ENCODE measurements around the gene MIPOL1.
"Not testable (repeated sequence)": the region's sequence is repeated elsewhere in the genome, so short reads cannot be mapped to it uniquely, and the experiment has no call there.

The MIPOL1 gene

DNA sequence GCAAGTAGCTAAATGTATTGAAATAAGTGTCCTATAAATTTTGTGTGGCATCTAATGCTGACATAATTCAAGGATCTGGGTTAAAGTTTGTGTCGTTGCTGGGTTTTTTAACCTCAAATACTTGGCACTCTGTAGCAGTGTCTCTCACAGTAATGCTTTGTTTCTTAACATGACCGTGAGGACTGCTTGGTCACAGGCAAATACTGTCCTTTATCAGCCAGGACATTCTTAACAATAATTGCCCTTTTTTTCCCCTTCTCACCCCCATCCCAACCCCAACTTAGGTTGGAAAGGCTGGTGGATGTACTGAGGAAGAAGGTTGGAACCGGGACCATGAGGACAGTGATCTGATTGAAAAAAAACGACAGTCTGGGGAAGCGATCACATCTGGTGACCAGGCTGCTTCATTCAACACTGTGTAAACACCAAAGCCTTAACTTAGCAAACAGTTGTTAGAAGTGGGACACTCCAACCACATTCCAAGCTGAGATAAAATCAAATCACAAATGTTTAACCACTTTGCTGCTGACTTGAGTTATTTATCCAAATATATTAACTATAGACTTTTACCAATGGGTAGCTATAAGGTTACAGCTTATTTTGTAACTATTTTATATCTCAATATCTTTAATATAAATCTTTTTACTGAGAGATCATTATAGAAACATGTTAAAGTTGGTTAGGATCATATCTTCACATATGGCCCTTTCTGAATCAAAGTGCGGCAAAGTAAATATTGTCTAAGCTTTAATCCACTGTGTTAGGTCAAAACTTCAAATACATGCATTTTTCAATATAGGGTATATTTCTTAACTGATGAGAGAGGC lies 349.1 kb downstream of the MIPOL1 start:
- in situ Hi-C loops (cut with HindIII; ENCODE audit: low sequenced_read_pairs): no loop called here
- TF ChIP-seq, protein P1, sequence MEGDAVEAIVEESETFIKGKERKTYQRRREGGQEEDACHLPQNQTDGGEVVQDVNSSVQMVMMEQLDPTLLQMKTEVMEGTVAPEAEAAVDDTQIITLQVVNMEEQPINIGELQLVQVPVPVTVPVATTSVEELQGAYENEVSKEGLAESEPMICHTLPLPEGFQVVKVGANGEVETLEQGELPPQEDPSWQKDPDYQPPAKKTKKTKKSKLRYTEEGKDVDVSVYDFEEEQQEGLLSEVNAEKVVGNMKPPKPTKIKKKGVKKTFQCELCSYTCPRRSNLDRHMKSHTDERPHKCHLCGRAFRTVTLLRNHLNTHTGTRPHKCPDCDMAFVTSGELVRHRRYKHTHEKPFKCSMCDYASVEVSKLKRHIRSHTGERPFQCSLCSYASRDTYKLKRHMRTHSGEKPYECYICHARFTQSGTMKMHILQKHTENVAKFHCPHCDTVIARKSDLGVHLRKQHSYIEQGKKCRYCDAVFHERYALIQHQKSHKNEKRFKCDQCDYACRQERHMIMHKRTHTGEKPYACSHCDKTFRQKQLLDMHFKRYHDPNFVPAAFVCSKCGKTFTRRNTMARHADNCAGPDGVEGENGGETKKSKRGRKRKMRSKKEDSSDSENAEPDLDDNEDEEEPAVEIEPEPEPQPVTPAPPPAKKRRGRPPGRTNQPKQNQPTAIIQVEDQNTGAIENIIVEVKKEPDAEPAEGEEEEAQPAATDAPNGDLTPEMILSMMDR (IDR thresholded peaks at IDR 0.05; ENCODE audit: low read depth, low read length, missing control alignments): no peak
- H3K4me3 ChIP-seq (ENCODE audit: low read depth, low read length): no peak overlapping the region
- DNase-seq (ENCODE audit: low read depth): no peak

DNA sequence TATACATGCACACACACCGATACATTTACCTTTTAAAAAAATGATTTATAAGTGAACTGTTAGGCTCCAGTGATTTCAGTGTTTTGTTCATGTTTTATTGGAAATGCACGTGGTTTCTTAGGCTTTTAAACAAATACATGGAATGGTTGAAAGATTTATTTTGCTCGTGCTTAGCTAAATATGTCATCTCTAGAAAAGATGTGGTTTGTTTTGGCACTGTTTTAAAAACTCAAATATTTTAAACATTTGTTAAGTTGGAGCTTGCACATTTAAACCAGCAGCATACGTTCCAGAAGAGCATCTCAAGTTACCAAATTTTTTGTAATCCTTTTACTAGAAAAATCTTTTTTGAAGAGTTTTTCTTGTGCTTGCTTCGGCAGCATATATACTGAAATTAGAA lies 352.8 kb downstream of the MIPOL1 start:
- no peak overlapping the region for H3K4me3 ChIP-seq (ENCODE audit: low read depth, low read length)
- TF ChIP-seq, protein P1 (IDR thresholded peaks at IDR 0.05; ENCODE audit: low read depth, low read length, missing control alignments): no peak
- peak; percentile 74 for DNase-seq (ENCODE audit: low read depth)
- in situ Hi-C loops (cut with HindIII; ENCODE audit: low sequenced_read_pairs): no loop called here

DNA sequence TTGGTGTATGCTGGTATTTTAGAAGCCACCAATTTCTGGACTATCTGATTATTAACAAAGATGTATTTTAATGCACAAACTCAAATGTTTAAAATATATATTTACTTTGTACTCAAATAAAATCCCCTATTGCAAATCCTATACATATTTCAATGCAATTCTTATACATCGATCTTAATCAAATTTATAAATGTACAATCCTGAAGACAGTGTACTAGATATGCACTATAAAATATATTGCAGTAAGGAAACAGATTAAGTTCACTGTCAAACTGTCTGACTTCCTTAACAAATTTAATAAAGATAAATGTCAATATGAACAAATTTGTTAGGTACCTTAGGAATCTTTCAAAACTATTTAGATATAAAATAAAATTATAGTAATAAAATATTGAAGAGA lies 353.4 kb downstream of the MIPOL1 start:
- TF ChIP-seq, protein P1 (IDR thresholded peaks at IDR 0.05; ENCODE audit: low read depth, low read length, missing control alignments): no peak
- in situ Hi-C loops (cut with HindIII; ENCODE audit: low sequenced_read_pairs): no loop called here
- no peak overlapping the region for H3K4me3 ChIP-seq (ENCODE audit: low read depth, low read length)
- DNase-seq (ENCODE audit: low read depth): no peak

DNA sequence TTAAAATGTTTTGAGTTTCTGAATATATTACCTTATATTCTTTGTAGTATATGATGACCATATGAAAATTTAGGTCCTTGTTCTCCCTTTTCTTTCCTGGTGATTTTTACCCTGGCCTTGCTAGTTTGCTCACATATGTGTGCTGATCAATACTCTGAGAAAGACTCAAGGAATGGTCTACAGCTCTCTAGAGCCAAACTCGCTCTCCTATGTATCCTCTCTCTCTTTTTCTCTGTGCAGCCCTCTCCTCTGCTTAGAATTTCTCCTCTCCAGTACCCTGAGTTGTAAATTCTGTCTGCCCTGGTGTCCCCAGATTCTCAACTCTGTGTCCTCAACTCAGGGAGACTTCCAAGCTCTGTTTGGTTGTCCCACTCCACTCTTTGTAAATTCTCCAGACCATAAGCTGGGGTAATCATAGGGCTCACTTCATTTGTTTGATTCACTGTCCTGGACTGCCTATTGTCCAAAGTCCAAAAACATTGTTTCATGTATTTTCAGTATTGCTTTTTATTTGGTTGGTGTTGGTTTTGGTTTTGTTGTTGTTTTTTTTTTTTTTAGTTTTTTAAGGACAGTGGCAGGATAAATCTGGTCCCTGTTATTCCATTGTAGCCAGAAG lies 356.3 kb downstream of the MIPOL1 start:
- in situ Hi-C loops (cut with HindIII; ENCODE audit: low sequenced_read_pairs): no loop called here
- DNase-seq (ENCODE audit: low read depth): no peak
- TF ChIP-seq, protein P1 (IDR thresholded peaks at IDR 0.05; ENCODE audit: low read depth, low read length, missing control alignments): no peak
- no peak overlapping the region for H3K4me3 ChIP-seq (ENCODE audit: low read depth, low read length)

DNA sequence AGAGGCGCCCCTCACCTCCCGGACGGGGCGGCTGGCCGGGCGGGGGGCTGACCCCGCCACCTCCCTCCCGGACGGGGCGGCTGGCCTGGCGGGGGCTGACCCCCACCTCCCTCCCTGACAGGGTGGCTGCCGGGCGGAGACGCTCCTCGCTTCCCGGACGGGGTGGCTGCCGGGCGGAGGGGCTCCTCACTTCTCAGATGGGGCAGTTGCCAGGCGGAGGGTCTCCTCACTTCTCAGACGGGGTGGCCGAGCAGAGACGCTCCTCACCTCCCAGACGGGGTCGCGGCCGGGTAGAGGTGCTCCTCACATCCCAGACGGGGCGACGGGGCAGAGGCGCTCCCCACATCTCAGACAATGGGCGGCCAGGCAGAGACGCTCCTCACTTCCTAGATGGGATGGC lies 357.9 kb downstream of the MIPOL1 start:
- H3K4me3 ChIP-seq (ENCODE audit: low read depth, low read length); DNase-seq (ENCODE audit: low read depth); in situ Hi-C loops (cut with HindIII; ENCODE audit: low sequenced_read_pairs): not testable (repeated sequence)

DNA sequence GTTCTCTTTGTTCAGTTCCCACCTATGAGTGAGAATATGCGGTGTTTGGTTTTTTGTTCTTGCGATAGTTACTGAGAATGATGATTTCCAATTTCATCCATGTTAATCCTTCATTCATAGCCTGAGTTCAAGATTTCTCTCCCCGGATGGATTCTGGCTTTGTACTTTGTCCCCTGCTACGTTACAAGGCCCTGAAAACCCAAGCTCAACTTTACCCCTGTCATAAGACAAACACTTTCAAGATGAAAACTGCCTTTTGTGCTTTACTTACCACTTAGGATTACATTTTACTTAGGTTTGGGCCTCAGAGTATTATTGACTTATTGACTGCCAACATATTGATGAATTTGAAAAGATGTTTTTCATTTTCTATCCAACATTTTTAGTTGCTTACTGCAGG lies 361.0 kb downstream of the MIPOL1 start:
- in situ Hi-C loops (cut with HindIII; ENCODE audit: low sequenced_read_pairs): no loop called here
- no peak overlapping the region for H3K4me3 ChIP-seq (ENCODE audit: low read depth, low read length)
- TF ChIP-seq, protein P1 (IDR thresholded peaks at IDR 0.05; ENCODE audit: low read depth, low read length, missing control alignments): no peak

DNA sequence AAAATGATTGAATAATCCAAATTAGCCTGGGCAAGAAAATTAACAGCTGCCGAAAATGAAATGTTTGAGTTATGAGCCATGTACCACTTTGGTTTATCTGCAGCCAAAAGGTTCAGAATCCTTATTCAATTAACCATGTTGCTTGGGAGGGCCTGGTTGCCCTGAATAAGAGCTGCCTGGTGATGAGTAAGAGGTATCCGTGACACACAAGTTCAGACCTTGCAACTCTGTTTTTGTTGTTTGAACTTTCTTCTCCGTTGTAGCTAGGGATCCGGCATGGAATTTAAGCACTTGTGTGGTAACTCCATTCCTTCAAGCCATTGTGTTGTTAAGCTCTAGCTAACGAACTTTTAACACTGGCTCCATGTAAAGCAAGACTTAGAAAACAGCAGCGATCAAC lies 361.6 kb downstream of the MIPOL1 start:
- in situ Hi-C loops (cut with HindIII; ENCODE audit: low sequenced_read_pairs): no loop called here
- H3K4me3 ChIP-seq (ENCODE audit: low read depth, low read length): no peak overlapping the region
- TF ChIP-seq, protein P1 (IDR thresholded peaks at IDR 0.05; ENCODE audit: low read depth, low read length, missing control alignments): no peak
- DNase-seq (ENCODE audit: low read depth): peak; percentile 28

More for the DNA sequence above, 361.0 kb downstream of the MIPOL1 start:
- no peak for DNase-seq (ENCODE audit: low read depth)
